ENCODE data around the gene NUBPL.

DNA sequence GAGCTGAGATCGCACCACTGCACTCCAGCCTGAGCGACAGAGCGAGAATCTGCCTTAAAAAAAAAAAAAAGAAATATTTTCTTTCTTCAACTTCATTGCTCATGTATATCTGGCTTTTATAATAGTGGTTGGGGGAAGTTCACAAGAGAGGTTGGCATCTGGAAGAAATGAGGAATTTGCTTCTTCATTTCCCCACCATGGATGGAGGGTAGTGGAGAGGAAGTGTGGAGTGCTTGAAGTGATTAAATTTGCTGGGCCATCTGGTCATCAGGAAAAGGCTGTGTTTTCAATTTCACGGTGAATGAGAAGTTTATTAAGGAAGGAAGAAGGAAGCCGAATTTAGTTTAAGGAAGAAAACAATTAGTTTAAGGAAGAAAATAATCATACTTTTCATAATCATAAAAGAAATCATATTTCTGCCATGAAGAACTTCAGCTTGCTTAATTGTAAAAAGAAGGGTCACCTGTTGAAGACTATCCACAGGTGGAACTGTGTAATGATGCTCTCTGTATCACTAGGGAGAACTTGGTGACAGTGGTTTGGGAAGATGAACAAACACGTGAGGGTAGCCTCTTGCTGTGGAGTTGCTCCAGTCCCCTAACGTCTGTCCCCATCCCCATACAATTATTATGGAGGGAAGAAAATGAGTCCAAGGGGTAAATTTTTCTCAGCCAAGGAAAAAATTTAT lies 318.6 kb downstream of the NUBPL start:
- TF ChIP-seq, protein P1, sequence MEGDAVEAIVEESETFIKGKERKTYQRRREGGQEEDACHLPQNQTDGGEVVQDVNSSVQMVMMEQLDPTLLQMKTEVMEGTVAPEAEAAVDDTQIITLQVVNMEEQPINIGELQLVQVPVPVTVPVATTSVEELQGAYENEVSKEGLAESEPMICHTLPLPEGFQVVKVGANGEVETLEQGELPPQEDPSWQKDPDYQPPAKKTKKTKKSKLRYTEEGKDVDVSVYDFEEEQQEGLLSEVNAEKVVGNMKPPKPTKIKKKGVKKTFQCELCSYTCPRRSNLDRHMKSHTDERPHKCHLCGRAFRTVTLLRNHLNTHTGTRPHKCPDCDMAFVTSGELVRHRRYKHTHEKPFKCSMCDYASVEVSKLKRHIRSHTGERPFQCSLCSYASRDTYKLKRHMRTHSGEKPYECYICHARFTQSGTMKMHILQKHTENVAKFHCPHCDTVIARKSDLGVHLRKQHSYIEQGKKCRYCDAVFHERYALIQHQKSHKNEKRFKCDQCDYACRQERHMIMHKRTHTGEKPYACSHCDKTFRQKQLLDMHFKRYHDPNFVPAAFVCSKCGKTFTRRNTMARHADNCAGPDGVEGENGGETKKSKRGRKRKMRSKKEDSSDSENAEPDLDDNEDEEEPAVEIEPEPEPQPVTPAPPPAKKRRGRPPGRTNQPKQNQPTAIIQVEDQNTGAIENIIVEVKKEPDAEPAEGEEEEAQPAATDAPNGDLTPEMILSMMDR (conservative IDR thresholded peaks at IDR 0.05; ENCODE audit: low read length) = no peak
- TF ChIP-seq EZH2phosphoT487 (IDR thresholded peaks at IDR 0.05; ENCODE audit: borderline replicate concordance, low read depth, low read length) = no peak
